ENCODE data around the gene BMP10. TPM values are rescaled to one million over a fixed set of nuclear protein-coding genes. Genes with fewer than 3 reads are reported as not detected.
A peak's percentile ranks its signal among the peaks of the same experiment; 100 is the strongest.

BMP10 gene
- total and polyA plus RNA-seq, 9 donors = not detected

- Histone ChIP-seq H3K4me1 (ENCODE audit: insufficient read depth) (no peaks in the 10 kb centered on the region), H3K27ac (no peak overlapping the region), H3K27me3 (no peaks in the 10 kb centered on the region), H3K4me3 (no peak overlapping the region), H3K9me3 (no peaks in the 10 kb centered on the region), H3K36me3 (no peaks in the 10 kb centered on the region)
- intact Hi-C loops (cut with DNase I) = no loop called here
- DNase-seq = no peak
- TF ChIP-seq CTCF (IDR thresholded peaks at IDR 0.05) (no peak), EP300 (IDR thresholded peaks at IDR 0.05) (no peak), POLR2A (IDR thresholded peaks at IDR 0.05) (no peak)
- 84 to 95% (median 85%) methylated on average over 2 of the region's 2 CpGs for WGBS, 3 donors
Measured at GRCh38 chr2:68839260-68839833, 31.9 kb downstream of the BMP10 start.

GRCh38 chr2:68838641-68839040, 32.6 kb downstream of the BMP10 start:
- TF ChIP-seq POLR2A (IDR thresholded peaks at IDR 0.05) (no peak), EP300 (IDR thresholded peaks at IDR 0.05) (no peak), CTCF (IDR thresholded peaks at IDR 0.05) (no peak)
- intact Hi-C loops (cut with DNase I) = no loop called here
- Histone ChIP-seq H3K4me1 (ENCODE audit: insufficient read depth) (no peaks in the 10 kb centered on the region), H3K9me3 (no peaks in the 10 kb centered on the region), H3K4me3 (no peak overlapping the region), H3K27ac (no peak overlapping the region), H3K36me3 (no peaks in the 10 kb centered on the region), H3K27me3 (no peaks in the 10 kb centered on the region)
- no peak for DNase-seq
- 80 to 88% (median 80%) methylated on average over 10 of the region's 10 CpGs for WGBS, 3 donors

- no peak for TF ChIP-seq EP300 (IDR thresholded peaks at IDR 0.05)
- no peak for TF ChIP-seq CTCF (IDR thresholded peaks at IDR 0.05)
- no peak for TF ChIP-seq POLR2A (IDR thresholded peaks at IDR 0.05)
- no peak for DNase-seq
- H3K27ac ChIP-seq = no peak overlapping the region
- intact Hi-C loops (cut with DNase I) = no loop called here
- H3K36me3 ChIP-seq = no peaks in the 10 kb centered on the region
- H3K4me3 ChIP-seq = no peak overlapping the region
- H3K27me3 ChIP-seq = no peaks in the 10 kb centered on the region
- H3K9me3 ChIP-seq = no peaks in the 10 kb centered on the region
- WGBS, 3 donors = 65 to 79% (median 68%) methylated on average over 3 of the region's 3 CpGs
- H3K4me1 ChIP-seq (ENCODE audit: insufficient read depth) = no peaks in the 10 kb centered on the region
Measured at GRCh38 chr2:68837861-68838341, 33.3 kb downstream of the BMP10 start.

- no peaks in the 10 kb centered on the region for H3K9me3 ChIP-seq
- intact Hi-C loops (cut with DNase I) = no loop called here
- H3K27ac ChIP-seq = no peak overlapping the region
- peak in 2 of 5 donors; percentile 34 to 45 for DNase-seq
- TF ChIP-seq CTCF (IDR thresholded peaks at IDR 0.05) = peak in 1 of 3 donors; percentile 19
- TF ChIP-seq EP300 (IDR thresholded peaks at IDR 0.05) = no peak
- no peak for TF ChIP-seq POLR2A (IDR thresholded peaks at IDR 0.05)
- WGBS, 3 donors = 77 to 85% (median 78%) methylated on average over 15 of the region's 15 CpGs
- peaks cover 3% of the 10 kb centered on the region for H3K4me1 ChIP-seq (ENCODE audit: insufficient read depth)
- H3K4me3 ChIP-seq = no peak overlapping the region
- no peaks in the 10 kb centered on the region for H3K27me3 ChIP-seq
- no peaks in the 10 kb centered on the region for H3K36me3 ChIP-seq
Measured at GRCh38 chr2:68837164-68837860, 33.9 kb downstream of the BMP10 start.

Data from ovary (tissue), 9 donors.